CD4-positive, alpha-beta memory T cell (primary cell): ENCODE data around the gene SLC52A1. TPM values are rescaled to one million over a fixed set of nuclear protein-coding genes. Genes with fewer than 3 reads are reported as not detected.

Source experiments
- CTCF ChIA-PET: fragments of 350-600 bp; sonication (Branson Sonifier 250); formaldehyde crosslinking; loops from one replicate; lab custom pipeline; 2021; ENCODE audit warnings: inconsistent platforms; ENCODE audit not compliant: partially characterized antibody; lab: Charles Lee
- POLR2A ChIA-PET: fragments of 350-600 bp; sonication (Branson Sonifier 250); formaldehyde crosslinking; loops from one replicate; lab custom pipeline; 2021; ENCODE audit not compliant: partially characterized antibody; lab: Charles Lee
- DNase-seq, 5 donors: peaks; one replicate each; pipeline versions ENCODE4 v3.0.0 to v3.0.0-alpha.2; 2020 to 2022; ENCODE audit warnings: mixed read lengths in 1 of 5
- H3K27ac ChIP-seq: one replicate; pipeline ENCODE4 v1.7.0; 2013; ENCODE audit warnings: low read depth, low read length
- H3K27me3 ChIP-seq: 2 replicates; pipeline ENCODE4 v1.7.0; 2013; ENCODE audit warnings: mild to moderate bottlenecking, low read length, moderate library complexity; ENCODE audit not compliant: insufficient read depth
- H3K36me3 ChIP-seq: 2 replicates; pipeline ENCODE4 v1.7.0; 2013; ENCODE audit warnings: mild to moderate bottlenecking, low read length, moderate library complexity; ENCODE audit not compliant: insufficient read depth
- H3K4me1 ChIP-seq: 2 replicates; pipeline ENCODE4 v1.7.0; 2013; ENCODE audit warnings: mild to moderate bottlenecking, low read length, moderate library complexity; ENCODE audit not compliant: insufficient read depth
- H3K4me3 ChIP-seq, 2 donors: one replicate each; pipeline ENCODE4 v1.7.0; 2013; ENCODE audit warnings: low read length in 2 of 2, mild to moderate bottlenecking in 1 of 2
- H3K9me3 ChIP-seq, 2 donors: one replicate each; pipeline ENCODE4 v1.7.0; 2013; ENCODE audit warnings: low read length in 2 of 2, control low read depth in 1 of 2; ENCODE audit not compliant: control insufficient read depth in 1 of 2
- H3K27ac Mint-ChIP-seq, 7 donors: one replicate each; pipeline ENCODE4 v1.8.0; 2020 to 2021; ENCODE audit warnings: mixed read lengths in 7 of 7, mild to moderate bottlenecking in 6 of 7, inconsistent platforms in 3 of 7, moderate library complexity in 3 of 7
- H3K27me3 Mint-ChIP-seq, 2 donors: one replicate each; pipeline ENCODE4 v1.8.0; 2020 to 2021; ENCODE audit warnings: mixed read lengths in 2 of 2
- H3K36me3 Mint-ChIP-seq, 2 donors: one replicate each; pipeline ENCODE4 v1.8.0; 2020 to 2021; ENCODE audit warnings: mixed read lengths in 2 of 2, inconsistent platforms in 1 of 2, mild to moderate bottlenecking in 1 of 2
- H3K4me1 Mint-ChIP-seq, 4 donors: one replicate each; pipeline ENCODE4 v1.8.0; 2020 to 2021; ENCODE audit warnings: mixed read lengths in 4 of 4, mild to moderate bottlenecking in 1 of 4
- H3K4me3 Mint-ChIP-seq, 8 donors: one replicate each; pipeline ENCODE4 v1.8.0; 2020 to 2021; ENCODE audit warnings: mixed read lengths in 8 of 8, mild to moderate bottlenecking in 7 of 8, moderate library complexity in 6 of 8, inconsistent platforms in 3 of 8
- H3K9me3 Mint-ChIP-seq, 8 donors: one replicate each; pipeline ENCODE4 v1.8.0; 2020 to 2021; ENCODE audit warnings: mixed read lengths in 8 of 8, mild to moderate bottlenecking in 5 of 8, inconsistent platforms in 3 of 8, moderate library complexity in 1 of 8
- intact Hi-C: fragments of 100-400 bp; cut with micrococcal nuclease; formaldehyde crosslinking; loops from one replicate; pipeline ENCODE4 v1.15.1; 2023
- polyA plus RNA-seq, 2 donors: library from polyadenylated mRNA; unstranded; fragments of 300-500 nt; fragmentation: Illumina TruSeq; gene quantifications; one replicate each; pipeline ENCODE4 v1.2.3, GENCODE V29; 2021
- total RNA-seq, 2 experiments: library from RNA; stranded (reverse); gene quantifications; one replicate each; pipeline ENCODE4 v1.2.3, GENCODE V29; 2021

Gene SLC52A1
- total and polyA plus RNA-seq, 4 experiments from 2014 or later: 0.20 to 0.58 (median 0.41) TPM

- peaks cover 15 to 31% of the 10 kb centered on the region in 2 donors for H3K36me3 Mint-ChIP-seq
- CTCF ChIA-PET: interaction anchor here (0.8 to 1.1 kb wide), 2 partner anchors 16 to 105 kb away, joined by 3 read pairs; no protein-coding TSS in a partner anchor
Measured at GRCh38 chr17:5014357-5014756, 20.9 kb downstream of the SLC52A1 start.

GRCh38 chr17:5011928-5012327, 23.3 kb downstream of the SLC52A1 start:
- intact Hi-C loops: no loop called here
- peaks cover 20 to 41% of the 10 kb centered on the region in 2 donors for H3K36me3 Mint-ChIP-seq
- Histone ChIP-seq H3K9me3 (no peaks in the 10 kb centered on the region), H3K27ac (no peak overlapping the region), H3K36me3 (peaks cover 12% of the 10 kb centered on the region), H3K27me3 (no peaks in the 10 kb centered on the region), H3K4me1 (no peaks in the 10 kb centered on the region), H3K4me3 (no peak overlapping the region)
- no peaks in the 10 kb centered on the region for H3K27me3 Mint-ChIP-seq
- peaks cover 0 to 2% (median 0%) of the 10 kb centered on the region in 8 donors for H3K9me3 Mint-ChIP-seq
- H3K27ac Mint-ChIP-seq: peak overlapping the region in 3 of 7 donors; percentile 20 to 68 (median 50)
- POLR2A ChIA-PET: no interaction called here
- no peak for DNase-seq
- CTCF ChIA-PET: no interaction called here
- peaks cover 0 to 3% (median 0%) of the 10 kb centered on the region in 4 donors for H3K4me1 Mint-ChIP-seq
- H3K4me3 Mint-ChIP-seq: no peak overlapping the region

More at GRCh38 chr17:5014357-5014756, 20.9 kb downstream of the SLC52A1 start:
- POLR2A ChIA-PET: interaction anchor here (1.3 kb wide), 1 partner anchor 17 kb away, joined by 3 read pairs; the partner anchor contains the start of genes INCA1 and KIF1C
- H3K9me3 Mint-ChIP-seq: no peaks in the 10 kb centered on the region
- no peaks in the 10 kb centered on the region for H3K4me1 ChIP-seq
- peaks cover 13% of the 10 kb centered on the region for H3K36me3 ChIP-seq
- no peaks in the 10 kb centered on the region for H3K27me3 ChIP-seq
- intact Hi-C loops: no loop called here
- H3K9me3 ChIP-seq: no peaks in the 10 kb centered on the region
- H3K4me3 ChIP-seq: no peak overlapping the region
- peak overlapping the region in 1 of 7 donors; percentile 85 for H3K27ac Mint-ChIP-seq
- H3K27me3 Mint-ChIP-seq: no peaks in the 10 kb centered on the region
- no peak overlapping the region for H3K4me3 Mint-ChIP-seq
- H3K27ac ChIP-seq: no peak overlapping the region
- DNase-seq: no peak
- H3K4me1 Mint-ChIP-seq: peaks cover 0 to 5% (median under 1%) of the 10 kb centered on the region in 4 donors

- no peaks in the 10 kb centered on the region for H3K27me3 Mint-ChIP-seq
- H3K9me3 Mint-ChIP-seq: peaks cover 0 to 2% (median 0%) of the 10 kb centered on the region in 8 donors
- Histone ChIP-seq H3K4me3 (no peak overlapping the region), H3K4me1 (peaks cover 15% of the 10 kb centered on the region), H3K27ac (no peak overlapping the region), H3K36me3 (peaks cover 36% of the 10 kb centered on the region), H3K27me3 (no peaks in the 10 kb centered on the region), H3K9me3 (no peaks in the 10 kb centered on the region)
- peaks cover 54 to 68% of the 10 kb centered on the region in 2 donors for H3K36me3 Mint-ChIP-seq
- ChIA-PET CTCF (no interaction called here), POLR2A (no interaction called here)
- DNase-seq: no peak
- H3K4me3 Mint-ChIP-seq: no peak overlapping the region
- peak overlapping the region in 1 of 7 donors; percentile 67 for H3K27ac Mint-ChIP-seq
- intact Hi-C loops: no loop called here
- peaks cover 8 to 24% (median 15%) of the 10 kb centered on the region in 4 donors for H3K4me1 Mint-ChIP-seq
Measured at GRCh38 chr17:5003214-5003867, 31.9 kb downstream of the SLC52A1 start.

GRCh38 chr17:5002121-5002788, 33.0 kb downstream of the SLC52A1 start:
- no peak for DNase-seq
- Mint-ChIP-seq H3K27ac (peak overlapping the region in 2 of 7 donors; percentile 35 to 66), H3K9me3 (peaks cover 0 to 2% (median 0%) of the 10 kb centered on the region in 8 donors), H3K4me1 (peaks cover 8 to 24% (median 15%) of the 10 kb centered on the region in 4 donors), H3K36me3 (peaks cover 46 to 57% of the 10 kb centered on the region in 2 donors), H3K4me3 (no peak overlapping the region), H3K27me3 (no peaks in the 10 kb centered on the region)
- intact Hi-C loops: no loop called here
- no peak overlapping the region for H3K4me3 ChIP-seq
- peaks cover 16% of the 10 kb centered on the region for H3K4me1 ChIP-seq
- H3K27ac ChIP-seq: no peak overlapping the region
- H3K27me3 ChIP-seq: no peaks in the 10 kb centered on the region
- CTCF ChIA-PET: no interaction called here
- H3K9me3 ChIP-seq: no peaks in the 10 kb centered on the region
- POLR2A ChIA-PET: interaction anchor here (2.0 kb wide), 1 partner anchor 62 kb away, joined by 10 read pairs; the partner anchor contains the start of genes RNF167 and SLC25A11
- peaks cover 36% of the 10 kb centered on the region for H3K36me3 ChIP-seq

GRCh38 chr17:5000237-5000639, 35.0 kb downstream of the SLC52A1 start:
- ChIA-PET POLR2A (interaction anchor here (1.3 kb wide), 1 partner anchor 12 kb away, joined by 3 read pairs; no protein-coding TSS in a partner anchor), CTCF (interaction anchor here (1.2 kb wide), 1 partner anchor 98 kb away, joined by 3 read pairs; the partner anchor contains the start of gene CHRNE)
- no peaks in the 10 kb centered on the region for H3K9me3 ChIP-seq

GRCh38 chr17:4999430-5000093, 35.7 kb downstream of the SLC52A1 start:
- ChIA-PET POLR2A (interaction anchor here (1.3 to 3.3 kb wide), 2 partner anchors 11 to 32 kb away, joined by 3 to 18 read pairs; no protein-coding TSS in a partner anchor), CTCF (interaction anchor here (1.2 kb wide), 1 partner anchor 97 kb away, joined by 3 read pairs; the partner anchor contains the start of gene CHRNE)
- Histone ChIP-seq H3K9me3 (no peaks in the 10 kb centered on the region), H3K27me3 (no peaks in the 10 kb centered on the region), H3K4me1 (peaks cover 22% of the 10 kb centered on the region), H3K36me3 (peaks cover 27% of the 10 kb centered on the region), H3K27ac (peak overlapping the region; percentile 79), H3K4me3 (no peak overlapping the region)
- intact Hi-C loops: loop anchor here (2.0 to 5.0 kb wide), 2 partner anchors 59 to 287 kb away; partner anchors contain the start of genes ARRB2, RNF167 and SLC25A11
- no peak for DNase-seq
- peak overlapping the region; percentile 72 to 89 (median 81) for H3K4me3 Mint-ChIP-seq
- peak overlapping the region; percentile 22 to 94 (median 53) for H3K27ac Mint-ChIP-seq
- H3K4me1 Mint-ChIP-seq: peaks cover 10 to 42% (median 24%) of the 10 kb centered on the region in 4 donors
- H3K27me3 Mint-ChIP-seq: no peaks in the 10 kb centered on the region
- H3K36me3 Mint-ChIP-seq: peaks cover 29 to 40% of the 10 kb centered on the region in 2 donors
- no peaks in the 10 kb centered on the region for H3K9me3 Mint-ChIP-seq

More at GRCh38 chr17:5000237-5000639, 35.0 kb downstream of the SLC52A1 start:
- H3K4me1 ChIP-seq: peaks cover 22% of the 10 kb centered on the region
- intact Hi-C loops: no loop called here
- Mint-ChIP-seq H3K9me3 (no peaks in the 10 kb centered on the region), H3K27me3 (no peaks in the 10 kb centered on the region), H3K4me3 (peak overlapping the region in 1 of 8 donors; percentile 43), H3K4me1 (peaks cover 10 to 36% (median 21%) of the 10 kb centered on the region in 4 donors), H3K27ac (peak overlapping the region in 2 of 7 donors; percentile 33 to 42), H3K36me3 (peaks cover 36 to 47% of the 10 kb centered on the region in 2 donors)
- no peaks in the 10 kb centered on the region for H3K27me3 ChIP-seq
- H3K27ac ChIP-seq: peak overlapping the region; percentile 9
- no peak overlapping the region for H3K4me3 ChIP-seq
- no peak for DNase-seq
- H3K36me3 ChIP-seq: peaks cover 31% of the 10 kb centered on the region
